Erythroblast (primary cell): ENCODE results near the gene USP10.
"Not testable (repeated sequence)": the region's sequence is repeated elsewhere in the genome, so short reads cannot be mapped to it uniquely, and the experiment has no call there.

Source experiments
- DNase-seq, 2 experiments: peaks; one replicate each; lab custom pipeline; 2025; lab: John Stamatoyannopoulos, UW
- GATA1 ChIP-seq: IDR thresholded peaks from 2 replicates; pipeline ENCODE4 v1.6.1; 2011; ENCODE audit warnings: low read depth, mild to moderate bottlenecking, control low read depth, low read length, moderate library complexity
- POLR2A ChIP-seq: IDR thresholded peaks from 2 replicates; pipeline ENCODE4 v1.6.1; 2011; ENCODE audit warnings: mild to moderate bottlenecking, low read length

Gene USP10

GRCh38 chr16:84717484-84717883 is 17.7 kb downstream of the USP10 start:
- TF ChIP-seq POLR2A (no peak), GATA1 (no peak)
- DNase-seq = no peak

GRCh38 chr16:84720177-84720579 is 20.4 kb downstream of the USP10 start:
- DNase-seq = no peak
- TF ChIP-seq POLR2A = no peak
- no peak for TF ChIP-seq GATA1

DNA sequence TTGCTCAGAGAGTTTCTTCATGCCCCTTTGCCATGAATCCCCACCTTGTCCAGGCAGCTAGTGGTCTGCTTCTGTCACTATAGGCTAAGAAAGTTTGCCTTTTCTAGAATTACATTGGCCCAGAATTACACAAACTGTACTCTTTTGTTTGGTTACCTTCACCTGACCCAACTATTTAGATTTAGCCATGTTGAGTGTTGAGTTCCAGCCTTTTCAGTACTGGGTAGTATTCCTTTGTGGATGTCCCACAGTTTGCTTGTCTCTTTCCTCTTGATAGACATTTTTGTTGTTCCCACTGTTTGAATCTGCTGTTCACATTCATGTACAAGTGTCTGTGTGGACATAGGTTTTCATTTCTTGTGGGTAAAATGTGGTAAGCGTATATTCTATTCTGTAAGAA is 22.3 kb downstream of the USP10 start:
- TF ChIP-seq GATA1 = no peak
- no peak for TF ChIP-seq POLR2A
- DNase-seq = no peak

DNA sequence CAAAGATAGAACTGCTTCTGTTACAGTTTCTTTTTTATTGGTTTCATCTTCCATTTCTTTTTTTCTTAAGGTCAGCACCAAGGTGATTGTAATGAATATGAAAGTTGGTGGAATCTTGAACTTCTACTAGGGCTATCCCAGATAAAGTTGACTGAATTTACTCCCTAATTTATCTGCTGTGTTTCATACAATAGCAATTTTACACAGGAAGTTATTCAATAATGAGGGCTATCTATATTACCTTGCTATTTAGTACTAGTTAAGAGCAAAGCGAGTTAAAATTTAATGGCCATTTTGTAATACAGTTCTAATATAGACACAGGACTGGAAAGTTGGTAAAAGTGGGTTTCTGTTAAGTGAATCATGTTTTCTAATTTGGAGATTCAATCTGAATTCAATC is 24.1 kb downstream of the USP10 start:
- TF ChIP-seq POLR2A (no peak), GATA1 (no peak)
- no peak for DNase-seq

GRCh38 chr16:84724606-84725309 is 25.0 kb downstream of the USP10 start:
- TF ChIP-seq POLR2A = no peak
- no peak for TF ChIP-seq GATA1
- DNase-seq = peak in 1 of 2 experiments; percentile 15

- DNase-seq = no peak
Measured at GRCh38 chr16:84725481-84726078, 25.8 kb downstream of the USP10 start.

DNA sequence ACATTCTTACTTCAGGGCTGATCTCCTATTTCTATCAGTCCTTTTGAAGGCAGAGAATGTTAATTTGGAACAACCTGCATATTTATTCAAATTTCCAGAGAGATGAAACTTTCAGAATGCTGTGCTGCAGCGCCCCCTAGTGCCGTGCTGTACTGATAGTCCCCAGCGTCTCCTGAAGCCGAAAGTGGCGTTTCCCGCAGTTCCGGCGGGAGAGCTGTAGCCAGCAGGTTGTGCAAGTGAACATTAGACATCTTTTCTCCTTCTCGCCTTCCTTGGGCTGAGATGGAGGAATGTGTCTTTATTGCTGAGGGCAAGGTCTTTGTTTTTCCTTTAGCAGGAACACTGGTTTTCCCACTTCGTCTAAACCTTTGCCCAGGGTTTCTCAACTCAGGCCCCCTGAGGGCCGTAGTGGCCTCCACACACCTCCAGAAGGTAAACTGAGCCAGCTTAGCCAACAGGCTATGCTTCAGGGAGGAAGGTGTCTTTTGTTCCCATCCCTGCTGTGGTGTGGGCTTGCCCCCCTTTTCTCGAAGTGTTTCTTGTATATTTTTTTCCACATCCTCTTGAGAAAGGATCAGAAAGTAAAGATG is 26.4 kb downstream of the USP10 start:
- no peak for TF ChIP-seq GATA1
- no peak for TF ChIP-seq POLR2A
- peak; percentile 81 to 92 for DNase-seq

More at GRCh38 chr16:84725481-84726078, 25.8 kb downstream of the USP10 start:
- TF ChIP-seq GATA1 (no peak), POLR2A (no peak)

- DNase-seq = peak; percentile 19 to 43
- no peak for TF ChIP-seq GATA1
- TF ChIP-seq POLR2A = no peak
Measured at GRCh38 chr16:84726669-84727467, 27.1 kb downstream of the USP10 start.

DNA sequence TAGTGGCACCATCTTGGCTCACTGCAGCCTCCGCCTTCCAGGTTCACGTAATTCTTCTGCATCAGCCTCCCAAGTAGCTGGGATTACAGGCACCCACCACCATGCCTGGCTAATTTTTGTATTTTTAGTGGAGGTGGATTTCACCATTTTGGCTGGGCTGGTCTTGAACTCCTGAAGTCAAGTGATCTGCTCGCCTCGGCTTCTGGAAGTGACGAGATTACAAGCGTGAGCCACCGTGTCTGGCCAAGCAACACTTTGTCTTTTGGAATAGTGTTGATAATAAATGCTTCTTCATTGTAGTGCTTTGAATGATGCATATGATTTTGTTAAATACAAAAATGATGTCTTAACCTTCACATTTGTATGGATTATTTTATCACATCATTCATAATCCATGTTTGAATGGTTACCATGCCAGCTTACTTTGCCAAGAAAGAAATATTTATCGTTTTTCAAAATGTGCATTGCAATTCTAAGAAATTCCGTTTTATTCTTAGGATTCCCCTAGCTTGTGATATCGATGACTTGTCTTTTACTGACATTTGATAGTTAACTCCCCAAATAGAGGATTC is 29.1 kb downstream of the USP10 start:
- TF ChIP-seq GATA1 (no peak), POLR2A (no peak)
- peak in 1 of 2 experiments; percentile 40 for DNase-seq

GRCh38 chr16:84729716-84730320 is 30.0 kb downstream of the USP10 start:
- TF ChIP-seq GATA1 (no peak), POLR2A (no peak)
- peak; percentile 41 to 57 for DNase-seq

GRCh38 chr16:84730406-84731106 is 30.8 kb downstream of the USP10 start:
- DNase-seq = peak; percentile 75 to 81
- no peak for TF ChIP-seq GATA1
- TF ChIP-seq POLR2A = no peak

DNA sequence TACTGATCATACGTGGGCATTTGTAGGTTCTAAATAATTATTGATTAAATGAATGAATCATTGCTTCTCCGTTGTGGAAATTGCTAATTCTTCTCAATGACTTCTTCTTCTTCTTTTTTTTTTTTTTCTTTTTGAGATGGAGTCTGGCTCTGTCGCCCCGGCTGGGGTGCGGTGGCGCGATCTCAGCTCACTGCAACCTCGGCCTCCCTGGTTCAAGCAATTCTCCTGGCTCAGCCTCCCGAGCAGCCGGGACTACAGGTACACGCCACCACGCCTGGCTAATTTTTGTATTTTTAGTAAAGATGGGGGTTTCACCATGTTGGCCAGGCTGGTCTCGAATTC is 32.5 kb downstream of the USP10 start:
- DNase-seq = not testable (repeated sequence)
